ENCODE data around the gene CLEC4G. TPM values are rescaled to one million over a fixed set of nuclear protein-coding genes. Genes with fewer than 3 reads are reported as not detected.

The CLEC4G gene
- polyA plus RNA-seq, 1 experiment, result not detected

DNA sequence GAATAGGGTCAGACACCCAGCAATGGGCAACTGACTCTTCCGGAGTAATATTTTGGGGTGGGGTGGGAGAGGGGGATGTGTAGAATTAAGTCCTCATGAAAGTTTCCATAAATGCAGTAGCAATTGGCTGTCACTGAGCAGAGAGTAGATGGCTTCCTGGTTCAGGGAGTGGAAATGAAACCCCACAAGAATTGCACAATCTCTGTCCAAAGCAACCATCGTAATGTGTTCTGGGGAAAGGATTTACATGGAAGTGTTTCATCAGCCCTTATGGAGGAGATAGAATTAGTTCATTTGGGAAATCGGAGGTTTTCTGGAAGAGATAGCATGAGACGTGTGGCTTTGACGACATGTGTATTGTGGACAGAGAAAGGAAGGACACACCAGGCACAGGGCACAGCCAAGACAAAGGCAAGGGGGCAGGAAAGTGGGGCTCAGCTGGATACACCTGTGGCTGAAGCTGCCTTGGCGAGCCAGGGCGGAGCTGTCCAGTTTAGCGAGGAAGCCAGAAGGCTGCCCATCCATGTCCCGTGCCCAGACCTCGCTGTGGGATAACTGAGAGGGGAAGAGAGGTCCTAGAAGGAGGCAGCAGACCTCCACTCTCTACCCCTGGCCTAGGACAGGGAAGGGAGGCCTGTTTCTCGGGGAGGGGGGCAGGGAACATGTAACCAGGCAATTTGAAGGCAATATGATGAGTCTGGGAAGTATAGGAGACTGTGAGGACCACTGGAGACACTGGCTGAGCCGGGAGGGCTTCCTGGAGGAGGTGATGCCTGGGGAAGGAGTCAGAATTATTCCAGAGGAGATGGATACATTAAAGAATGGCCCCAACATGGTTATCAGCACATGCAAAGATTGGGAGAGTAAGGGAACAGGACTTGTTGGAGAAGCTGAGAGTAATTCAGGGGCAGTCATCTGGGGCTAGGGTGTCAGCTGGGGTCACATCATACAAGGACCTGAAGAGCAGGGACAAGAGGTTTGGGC is 2.6 kb upstream of the CLEC4G start:
- Histone ChIP-seq H3K9me3 (ENCODE audit: control insufficient read depth, insufficient read depth, low read length) (no peaks in the 10 kb centered on the region; the same call in 1 of the 2 replicates), H3K27ac (ENCODE audit: low read depth, low read length) (no peak overlapping the region), H3K4me3 (ENCODE audit: low read depth, low read length) (no peak overlapping the region), H3K27me3 (ENCODE audit: control insufficient read depth, insufficient read depth, low read length) (peaks cover 20% of the 10 kb centered on the region)
- TF ChIP-seq, protein P1, sequence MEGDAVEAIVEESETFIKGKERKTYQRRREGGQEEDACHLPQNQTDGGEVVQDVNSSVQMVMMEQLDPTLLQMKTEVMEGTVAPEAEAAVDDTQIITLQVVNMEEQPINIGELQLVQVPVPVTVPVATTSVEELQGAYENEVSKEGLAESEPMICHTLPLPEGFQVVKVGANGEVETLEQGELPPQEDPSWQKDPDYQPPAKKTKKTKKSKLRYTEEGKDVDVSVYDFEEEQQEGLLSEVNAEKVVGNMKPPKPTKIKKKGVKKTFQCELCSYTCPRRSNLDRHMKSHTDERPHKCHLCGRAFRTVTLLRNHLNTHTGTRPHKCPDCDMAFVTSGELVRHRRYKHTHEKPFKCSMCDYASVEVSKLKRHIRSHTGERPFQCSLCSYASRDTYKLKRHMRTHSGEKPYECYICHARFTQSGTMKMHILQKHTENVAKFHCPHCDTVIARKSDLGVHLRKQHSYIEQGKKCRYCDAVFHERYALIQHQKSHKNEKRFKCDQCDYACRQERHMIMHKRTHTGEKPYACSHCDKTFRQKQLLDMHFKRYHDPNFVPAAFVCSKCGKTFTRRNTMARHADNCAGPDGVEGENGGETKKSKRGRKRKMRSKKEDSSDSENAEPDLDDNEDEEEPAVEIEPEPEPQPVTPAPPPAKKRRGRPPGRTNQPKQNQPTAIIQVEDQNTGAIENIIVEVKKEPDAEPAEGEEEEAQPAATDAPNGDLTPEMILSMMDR (IDR thresholded peaks at IDR 0.05; ENCODE audit: low read depth, low read length), result no peak
- ChIA-PET CTCF (no interaction called here), POLR2A (no interaction called here)
- DNase-seq (ENCODE audit: low read depth, low spot score), result no peak

DNA sequence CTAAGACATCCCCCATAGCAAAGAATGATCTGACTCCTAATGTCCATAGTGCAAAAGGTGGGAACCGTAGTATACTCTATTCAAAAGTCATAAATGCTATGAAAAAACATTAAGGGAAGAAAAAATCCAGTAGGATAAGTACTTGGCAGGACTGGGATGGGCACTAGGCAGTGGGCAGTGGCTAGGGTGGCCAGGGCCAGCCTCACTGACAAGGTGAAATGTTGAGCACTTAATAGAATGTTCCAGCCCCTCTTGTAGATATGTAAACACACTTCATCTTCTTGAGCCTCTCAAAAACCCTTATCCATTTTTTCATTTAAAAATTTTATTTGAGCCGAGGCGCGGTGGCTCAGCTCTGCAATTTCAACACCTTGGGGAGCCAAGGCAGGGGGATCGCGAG is 1.5 kb upstream of the CLEC4G start:
- no peak for DNase-seq (ENCODE audit: low read depth, low spot score)
- H3K9me3 ChIP-seq (ENCODE audit: control insufficient read depth, insufficient read depth, low read length), result no peaks in the 10 kb centered on the region; the same call in 1 of the 2 replicates
- H3K4me3 ChIP-seq (ENCODE audit: low read depth, low read length), result no peak overlapping the region
- peaks cover 27% of the 10 kb centered on the region for H3K27me3 ChIP-seq (ENCODE audit: control insufficient read depth, insufficient read depth, low read length)
- ChIA-PET POLR2A (no interaction called here), CTCF (no interaction called here)
- H3K27ac ChIP-seq (ENCODE audit: low read depth, low read length), result no peak overlapping the region
- TF ChIP-seq, protein P1 (IDR thresholded peaks at IDR 0.05; ENCODE audit: low read depth, low read length), result no peak

DNA sequence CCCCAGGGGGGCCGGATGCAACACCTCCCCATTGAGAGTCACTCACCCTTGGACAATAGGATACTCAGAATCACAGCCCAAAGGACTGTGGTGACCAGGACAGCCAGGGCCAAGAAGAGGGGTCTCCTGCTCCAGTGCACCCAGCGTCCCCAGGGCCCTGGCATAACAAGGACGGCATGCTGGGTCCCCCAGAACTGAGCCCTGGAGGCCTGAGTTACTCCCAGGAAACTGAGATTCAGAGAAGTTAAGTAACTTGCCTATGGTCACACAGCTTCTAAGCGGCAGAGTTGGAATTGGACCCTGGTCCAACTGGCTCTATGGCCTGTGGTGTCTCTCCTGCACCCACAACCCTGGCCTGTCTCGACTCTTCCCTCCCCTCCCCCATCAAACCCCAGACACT is 295 bp downstream of the CLEC4G start:
- Histone ChIP-seq H3K9me3 (ENCODE audit: control insufficient read depth, insufficient read depth, low read length) (no peaks in the 10 kb centered on the region; the same call in 1 of the 2 replicates), H3K27ac (ENCODE audit: low read depth, low read length) (no peak overlapping the region), H3K27me3 (ENCODE audit: control insufficient read depth, insufficient read depth, low read length) (peaks cover 31% of the 10 kb centered on the region), H3K4me3 (ENCODE audit: low read depth, low read length) (no peak overlapping the region)
- POLR2A ChIA-PET, result no interaction called here
- DNase-seq (ENCODE audit: low read depth, low spot score), result no peak
- TF ChIP-seq, protein P1 (IDR thresholded peaks at IDR 0.05; ENCODE audit: low read depth, low read length), result no peak
- CTCF ChIA-PET, result no interaction called here

DNA sequence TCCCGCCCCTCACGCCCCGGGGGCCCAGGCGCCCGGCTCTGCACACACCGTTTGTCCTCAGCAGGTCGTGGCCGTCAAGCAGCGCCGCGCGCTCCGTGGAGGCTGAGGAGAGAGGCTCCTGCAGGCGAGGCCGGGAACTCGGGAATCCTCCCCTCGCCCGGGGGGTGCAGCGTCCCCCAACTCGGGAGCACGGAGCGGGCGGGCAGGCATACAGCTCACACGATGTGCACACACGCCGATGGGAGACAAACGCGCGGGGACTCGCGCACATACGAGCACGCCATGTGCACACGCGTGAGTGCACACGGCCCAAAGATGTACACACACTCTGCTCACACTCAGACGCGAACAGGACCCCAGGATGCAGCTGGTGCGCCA is 703 bp downstream of the CLEC4G start:
- no peak for DNase-seq (ENCODE audit: low read depth, low spot score)
- POLR2A ChIA-PET, result no interaction called here
- CTCF ChIA-PET, result no interaction called here

More for the DNA sequence above, 703 bp downstream of the CLEC4G start:
- TF ChIP-seq, protein P1 (IDR thresholded peaks at IDR 0.05; ENCODE audit: low read depth, low read length), result no peak
- no peak overlapping the region for H3K27ac ChIP-seq (ENCODE audit: low read depth, low read length)
- no peaks in the 10 kb centered on the region; the same call in 1 of the 2 replicates for H3K9me3 ChIP-seq (ENCODE audit: control insufficient read depth, insufficient read depth, low read length)
- H3K4me3 ChIP-seq (ENCODE audit: low read depth, low read length), result no peak overlapping the region
- peaks cover 31% of the 10 kb centered on the region for H3K27me3 ChIP-seq (ENCODE audit: control insufficient read depth, insufficient read depth, low read length)

All from AG04450 (cell line).